Measurements from ENCODE around the gene CASP2. TPM values are rescaled to one million over a fixed set of nuclear protein-coding genes. Genes with fewer than 3 reads are reported as not detected.
A peak's percentile ranks its signal among the peaks of the same experiment; 100 is the strongest.

The CASP2 gene
- total and polyA plus RNA-seq, 4 donors, result 3.4 to 11.3 (median 4.1) TPM

- TF ChIP-seq ATF3 (IDR thresholded peaks at IDR 0.05), result no peak
- TF ChIP-seq HNF4G (IDR thresholded peaks at IDR 0.05), result no peak
- TF ChIP-seq, protein P1, sequence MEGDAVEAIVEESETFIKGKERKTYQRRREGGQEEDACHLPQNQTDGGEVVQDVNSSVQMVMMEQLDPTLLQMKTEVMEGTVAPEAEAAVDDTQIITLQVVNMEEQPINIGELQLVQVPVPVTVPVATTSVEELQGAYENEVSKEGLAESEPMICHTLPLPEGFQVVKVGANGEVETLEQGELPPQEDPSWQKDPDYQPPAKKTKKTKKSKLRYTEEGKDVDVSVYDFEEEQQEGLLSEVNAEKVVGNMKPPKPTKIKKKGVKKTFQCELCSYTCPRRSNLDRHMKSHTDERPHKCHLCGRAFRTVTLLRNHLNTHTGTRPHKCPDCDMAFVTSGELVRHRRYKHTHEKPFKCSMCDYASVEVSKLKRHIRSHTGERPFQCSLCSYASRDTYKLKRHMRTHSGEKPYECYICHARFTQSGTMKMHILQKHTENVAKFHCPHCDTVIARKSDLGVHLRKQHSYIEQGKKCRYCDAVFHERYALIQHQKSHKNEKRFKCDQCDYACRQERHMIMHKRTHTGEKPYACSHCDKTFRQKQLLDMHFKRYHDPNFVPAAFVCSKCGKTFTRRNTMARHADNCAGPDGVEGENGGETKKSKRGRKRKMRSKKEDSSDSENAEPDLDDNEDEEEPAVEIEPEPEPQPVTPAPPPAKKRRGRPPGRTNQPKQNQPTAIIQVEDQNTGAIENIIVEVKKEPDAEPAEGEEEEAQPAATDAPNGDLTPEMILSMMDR (IDR thresholded peaks at IDR 0.05; ENCODE audit: low read depth, low read length, missing input control), result no peak
- no peak for TF ChIP-seq YY1 (IDR thresholded peaks at IDR 0.05)
- TF ChIP-seq GABPA (IDR thresholded peaks at IDR 0.05 in 1 of 2, conservative IDR thresholded peaks at IDR 0.05 in 1 of 2), result no peak
- no peak for DNase-seq (ENCODE audit: low spot score)
- H3K9me3 ChIP-seq (ENCODE audit: control insufficient read depth in 4 of 4, low read length in 3 of 4), result no peaks in the 10 kb centered on the region
- no peaks in the 10 kb centered on the region for H3K27me3 ChIP-seq (ENCODE audit: control insufficient read depth in 4 of 4, insufficient read depth in 4 of 4, low read length in 3 of 4)
- peaks cover 10 to 33% (median 14%) of the 10 kb centered on the region in 4 donors for H3K4me1 ChIP-seq (ENCODE audit: control insufficient read depth in 4 of 4, insufficient read depth in 4 of 4, low read length in 3 of 4)
- 23% methylated on average over 1 of the region's 1 CpG for WGBS
- H3K9ac ChIP-seq (ENCODE audit: low read depth in 1 of 2, low read length in 2 of 2), result no peak overlapping the region
- H3K27ac ChIP-seq (ENCODE audit: low read depth in 1 of 2, low read length in 2 of 2), result no peak overlapping the region
- no peak overlapping the region for H3K4me3 ChIP-seq (ENCODE audit: low read depth in 1 of 3, low read length in 3 of 3)
- no peaks in the 10 kb centered on the region for H3K36me3 ChIP-seq (ENCODE audit: control insufficient read depth in 4 of 4, insufficient read depth in 3 of 4, low read depth in 1 of 4, low read length in 3 of 4)
Observed at GRCh38 chr7:143247372-143247771, 40.8 kb upstream of the CASP2 start.

DNA sequence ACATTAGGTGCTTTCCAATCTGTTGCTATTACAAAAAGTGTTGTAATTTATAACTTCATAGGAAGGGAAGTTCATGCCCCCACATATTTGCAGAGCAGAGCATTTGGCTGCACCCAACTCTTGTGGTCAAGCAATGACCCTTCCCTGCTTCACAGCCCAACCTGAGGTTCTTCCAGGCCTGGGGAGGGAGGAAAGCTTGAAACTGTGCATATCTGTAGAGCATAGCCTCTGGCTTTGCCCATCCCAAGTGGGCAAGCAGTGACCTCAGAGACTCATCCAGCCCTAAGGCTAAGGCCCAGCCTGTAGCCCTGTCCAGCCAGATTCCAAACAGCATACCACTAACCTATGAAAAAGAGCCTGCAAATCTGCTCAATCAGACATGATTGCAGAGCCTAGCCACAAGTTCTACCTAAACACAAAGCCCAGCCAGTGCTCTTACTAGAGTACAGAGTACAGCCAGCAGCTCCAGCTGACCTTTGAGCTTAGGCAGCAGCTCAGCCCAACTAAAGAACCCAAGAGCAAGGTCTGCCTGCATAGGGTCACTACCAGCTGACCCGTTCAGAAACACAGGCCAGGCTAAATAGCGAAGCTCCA, 39.3 kb upstream of the CASP2 start:
- no peak for DNase-seq (ENCODE audit: low spot score)
- Histone ChIP-seq H3K4me3 (ENCODE audit: low read depth in 1 of 3, low read length in 3 of 3) (no peak overlapping the region), H3K27ac (ENCODE audit: low read depth in 1 of 2, low read length in 2 of 2) (no peak overlapping the region), H3K9me3 (ENCODE audit: control insufficient read depth in 4 of 4, low read length in 3 of 4) (no peaks in the 10 kb centered on the region), H3K9ac (ENCODE audit: low read depth in 1 of 2, low read length in 2 of 2) (no peak overlapping the region), H3K27me3 (ENCODE audit: control insufficient read depth in 4 of 4, insufficient read depth in 4 of 4, low read length in 3 of 4) (no peaks in the 10 kb centered on the region), H3K4me1 (ENCODE audit: control insufficient read depth in 4 of 4, insufficient read depth in 4 of 4, low read length in 3 of 4) (peaks cover 8 to 29% (median 14%) of the 10 kb centered on the region in 4 donors), H3K36me3 (ENCODE audit: control insufficient read depth in 4 of 4, insufficient read depth in 3 of 4, low read depth in 1 of 4, low read length in 3 of 4) (no peaks in the 10 kb centered on the region)
- 44% methylated on average over 2 of the region's 2 CpGs for WGBS
- peak; percentile 100 for TF ChIP-seq HNF4G (IDR thresholded peaks at IDR 0.05)
- no peak for TF ChIP-seq EGR1 (IDR thresholded peaks at IDR 0.05; ENCODE audit: low read depth in 2 of 2)
- TF ChIP-seq GABPA (IDR thresholded peaks at IDR 0.05 in 1 of 2, conservative IDR thresholded peaks at IDR 0.05 in 1 of 2), result no peak
- TF ChIP-seq, protein P2, sequence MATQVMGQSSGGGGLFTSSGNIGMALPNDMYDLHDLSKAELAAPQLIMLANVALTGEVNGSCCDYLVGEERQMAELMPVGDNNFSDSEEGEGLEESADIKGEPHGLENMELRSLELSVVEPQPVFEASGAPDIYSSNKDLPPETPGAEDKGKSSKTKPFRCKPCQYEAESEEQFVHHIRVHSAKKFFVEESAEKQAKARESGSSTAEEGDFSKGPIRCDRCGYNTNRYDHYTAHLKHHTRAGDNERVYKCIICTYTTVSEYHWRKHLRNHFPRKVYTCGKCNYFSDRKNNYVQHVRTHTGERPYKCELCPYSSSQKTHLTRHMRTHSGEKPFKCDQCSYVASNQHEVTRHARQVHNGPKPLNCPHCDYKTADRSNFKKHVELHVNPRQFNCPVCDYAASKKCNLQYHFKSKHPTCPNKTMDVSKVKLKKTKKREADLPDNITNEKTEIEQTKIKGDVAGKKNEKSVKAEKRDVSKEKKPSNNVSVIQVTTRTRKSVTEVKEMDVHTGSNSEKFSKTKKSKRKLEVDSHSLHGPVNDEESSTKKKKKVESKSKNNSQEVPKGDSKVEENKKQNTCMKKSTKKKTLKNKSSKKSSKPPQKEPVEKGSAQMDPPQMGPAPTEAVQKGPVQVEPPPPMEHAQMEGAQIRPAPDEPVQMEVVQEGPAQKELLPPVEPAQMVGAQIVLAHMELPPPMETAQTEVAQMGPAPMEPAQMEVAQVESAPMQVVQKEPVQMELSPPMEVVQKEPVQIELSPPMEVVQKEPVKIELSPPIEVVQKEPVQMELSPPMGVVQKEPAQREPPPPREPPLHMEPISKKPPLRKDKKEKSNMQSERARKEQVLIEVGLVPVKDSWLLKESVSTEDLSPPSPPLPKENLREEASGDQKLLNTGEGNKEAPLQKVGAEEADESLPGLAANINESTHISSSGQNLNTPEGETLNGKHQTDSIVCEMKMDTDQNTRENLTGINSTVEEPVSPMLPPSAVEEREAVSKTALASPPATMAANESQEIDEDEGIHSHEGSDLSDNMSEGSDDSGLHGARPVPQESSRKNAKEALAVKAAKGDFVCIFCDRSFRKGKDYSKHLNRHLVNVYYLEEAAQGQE (IDR thresholded peaks at IDR 0.05), result peak; percentile 84
- no peak for TF ChIP-seq TAF1 (conservative IDR thresholded peaks at IDR 0.05)
- TF ChIP-seq NR2F2 (IDR thresholded peaks at IDR 0.05), result peak; percentile 98
- peak; percentile 67 for TF ChIP-seq FOXA1 (IDR thresholded peaks at IDR 0.05)
- TF ChIP-seq SP1 (IDR thresholded peaks at IDR 0.05), result peak; percentile 100
- peak; percentile 100 for TF ChIP-seq HNF4A (conservative IDR thresholded peaks at IDR 0.05)
- TF ChIP-seq JUND (IDR thresholded peaks at IDR 0.05), result peak; percentile 69 to 88
- TF ChIP-seq YY1 (IDR thresholded peaks at IDR 0.05), result peak; percentile 78
- TF ChIP-seq ATF3 (IDR thresholded peaks at IDR 0.05), result peak; percentile 35
- TF ChIP-seq, protein P3, sequence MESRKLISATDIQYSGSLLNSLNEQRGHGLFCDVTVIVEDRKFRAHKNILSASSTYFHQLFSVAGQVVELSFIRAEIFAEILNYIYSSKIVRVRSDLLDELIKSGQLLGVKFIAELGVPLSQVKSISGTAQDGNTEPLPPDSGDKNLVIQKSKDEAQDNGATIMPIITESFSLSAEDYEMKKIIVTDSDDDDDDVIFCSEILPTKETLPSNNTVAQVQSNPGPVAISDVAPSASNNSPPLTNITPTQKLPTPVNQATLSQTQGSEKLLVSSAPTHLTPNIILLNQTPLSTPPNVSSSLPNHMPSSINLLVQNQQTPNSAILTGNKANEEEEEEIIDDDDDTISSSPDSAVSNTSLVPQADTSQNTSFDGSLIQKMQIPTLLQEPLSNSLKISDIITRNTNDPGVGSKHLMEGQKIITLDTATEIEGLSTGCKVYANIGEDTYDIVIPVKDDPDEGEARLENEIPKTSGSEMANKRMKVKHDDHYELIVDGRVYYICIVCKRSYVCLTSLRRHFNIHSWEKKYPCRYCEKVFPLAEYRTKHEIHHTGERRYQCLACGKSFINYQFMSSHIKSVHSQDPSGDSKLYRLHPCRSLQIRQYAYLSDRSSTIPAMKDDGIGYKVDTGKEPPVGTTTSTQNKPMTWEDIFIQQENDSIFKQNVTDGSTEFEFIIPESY (IDR thresholded peaks at IDR 0.05), result no peak
- no peak for TF ChIP-seq FOXA2 (IDR thresholded peaks at IDR 0.05)
- peak; percentile 91 for TF ChIP-seq MAX (IDR thresholded peaks at IDR 0.05)
- TF ChIP-seq, protein P1 (IDR thresholded peaks at IDR 0.05; ENCODE audit: low read depth, low read length, missing input control), result no peak
- TF ChIP-seq RAD21 (IDR thresholded peaks at IDR 0.05), result peak; percentile 48 to 67
- TF ChIP-seq RXRA (IDR thresholded peaks at IDR 0.05), result peak; percentile 96 to 98

Data from liver (tissue), 9 donors.